ENCODE measurements around the gene PKLR. TPM values are rescaled to one million over a fixed set of nuclear protein-coding genes. Genes with fewer than 3 reads are reported as not detected.

The PKLR gene
- total and polyA plus RNA-seq, 2 donors (not counting 1 experiment from before 2014, with no cell fraction given), result not detected

GRCh38 chr1:155313261-155313660 lies 12.0 kb upstream of the PKLR start:
- Mint-ChIP-seq H3K4me1 (peaks cover 22% of the 10 kb centered on the region), H3K9me3 (ENCODE audit: insufficient read depth) (no peaks in the 10 kb centered on the region), H3K4me3 (no peak overlapping the region), H3K27me3 (no peaks in the 10 kb centered on the region), H3K27ac (no peak overlapping the region)
- peaks cover 10 to 15% of the 10 kb centered on the region in 2 donors for H3K4me1 ChIP-seq (ENCODE audit: control insufficient read depth in 2 of 2, insufficient read depth in 2 of 2, low read length in 2 of 2)
- intact Hi-C loops (cut with micrococcal nuclease), result no loop called here
- ChIA-PET POLR2A (interaction anchor here (0.8 kb wide), 1 partner anchor 40 kb away, joined by 3 read pairs; the partner anchor contains the start of gene CLK2), CTCF (interaction anchor here (1.9 to 4.6 kb wide), 2 partner anchors 9 to 63 kb away, joined by 13 to 24 read pairs; no protein-coding TSS in a partner anchor)
- H3K9me3 ChIP-seq (ENCODE audit: control extremely low read depth in 1 of 3, control insufficient read depth in 2 of 3, insufficient read depth in 1 of 3, low read length in 2 of 3), result peaks cover 0 to 2% (median 0%) of the 10 kb centered on the region in 3 donors
- no peak for TF ChIP-seq CTCF (IDR thresholded peaks at IDR 0.05)
- no peak for TF ChIP-seq EZH2 (IDR thresholded peaks at IDR 0.05; ENCODE audit: borderline replicate concordance, insufficient read depth, low read depth, low read length, poor library complexity, severe bottlenecking)
- H3K9ac ChIP-seq (ENCODE audit: low read length), result no peak overlapping the region
- no peaks in the 10 kb centered on the region for H3K27me3 ChIP-seq (replicated peaks in 1 of 4; ENCODE audit: control extremely low read depth in 1 of 4, control insufficient read depth in 3 of 4, insufficient read depth in 4 of 4, low read length in 3 of 4)
- H3K79me2 ChIP-seq (ENCODE audit: control insufficient read depth, insufficient read depth, low read length), result peaks cover 37% of the 10 kb centered on the region
- DNase-seq, result no peak
- no peak overlapping the region for H2AFZ ChIP-seq (ENCODE audit: insufficient read depth, low read depth, low read length, poor library complexity, severe bottlenecking)
- no peak overlapping the region for H3K4me2 ChIP-seq (replicated peaks; ENCODE audit: low read depth, low read length, poor library complexity, severe bottlenecking)
- no peak for ATAC-seq (ENCODE audit: low read depth)
- H3K4me3 ChIP-seq (ENCODE audit: control extremely low read depth in 1 of 5, extremely low read depth in 1 of 5, insufficient read depth in 1 of 5, low read depth in 2 of 5, low read length in 4 of 5), result no peak overlapping the region
- H4K20me1 ChIP-seq (ENCODE audit: control insufficient read depth, insufficient read depth, low read length, poor library complexity, severe bottlenecking), result no peaks in the 10 kb centered on the region
- no peak overlapping the region for H3K27ac ChIP-seq (ENCODE audit: low read length in 2 of 2)
- peaks cover 0 to 2% of the 10 kb centered on the region in 2 experiments for H3K36me3 ChIP-seq (replicated peaks in 1 of 2; ENCODE audit: control extremely low read depth in 1 of 2, control insufficient read depth in 1 of 2, extremely low read depth in 1 of 2, insufficient read depth in 2 of 2, low read length in 1 of 2)
- 97% methylated on average over 7 of the region's 8 CpGs for WGBS (ENCODE audit: insufficient coverage)

- Histone ChIP-seq H3K9me3 (ENCODE audit: control extremely low read depth in 1 of 3, control insufficient read depth in 2 of 3, insufficient read depth in 1 of 3, low read length in 2 of 3) (peaks cover 0 to 2% (median 0%) of the 10 kb centered on the region in 3 donors), H3K27me3 (replicated peaks in 1 of 4; ENCODE audit: control extremely low read depth in 1 of 4, control insufficient read depth in 3 of 4, insufficient read depth in 4 of 4, low read length in 3 of 4) (no peaks in the 10 kb centered on the region), H3K4me2 (replicated peaks; ENCODE audit: low read depth, low read length, poor library complexity, severe bottlenecking) (peak overlapping the region; percentile 95), H3K9ac (ENCODE audit: low read length) (peak overlapping the region; percentile 95), H2AFZ (ENCODE audit: insufficient read depth, low read depth, low read length, poor library complexity, severe bottlenecking) (peak overlapping the region; percentile 91), H3K27ac (ENCODE audit: low read length in 2 of 2) (peak overlapping the region; percentile 91 to 94), H3K4me3 (ENCODE audit: control extremely low read depth in 1 of 5, extremely low read depth in 1 of 5, insufficient read depth in 1 of 5, low read depth in 2 of 5, low read length in 4 of 5) (peak overlapping the region; percentile 62 to 100 (median 88)), H4K20me1 (ENCODE audit: control insufficient read depth, insufficient read depth, low read length, poor library complexity, severe bottlenecking) (no peaks in the 10 kb centered on the region), H3K36me3 (replicated peaks in 1 of 2; ENCODE audit: control extremely low read depth in 1 of 2, control insufficient read depth in 1 of 2, extremely low read depth in 1 of 2, insufficient read depth in 2 of 2, low read length in 1 of 2) (no peaks in the 10 kb centered on the region), H3K4me1 (ENCODE audit: control insufficient read depth in 2 of 2, insufficient read depth in 2 of 2, low read length in 2 of 2) (peaks cover 10 to 23% of the 10 kb centered on the region in 2 donors), H3K79me2 (ENCODE audit: control insufficient read depth, insufficient read depth, low read length) (peaks cover 37% of the 10 kb centered on the region)
- no peak for DNase-seq
- intact Hi-C loops (cut with micrococcal nuclease), result loop anchor here (2.0 to 5.0 kb wide), 2 partner anchors 379 to 548 kb away; partner anchors contain the start of genes DAP3, GON4L, SYT11 and YY1AP1
- H3K9me3 Mint-ChIP-seq (ENCODE audit: insufficient read depth), result no peaks in the 10 kb centered on the region
- no peak for ATAC-seq (ENCODE audit: low read depth)
- H3K4me3 Mint-ChIP-seq, result peak overlapping the region; percentile 93
- H3K27ac Mint-ChIP-seq, result peak overlapping the region; percentile 93
- no peak for TF ChIP-seq CTCF (IDR thresholded peaks at IDR 0.05)
- no peak for TF ChIP-seq EZH2 (IDR thresholded peaks at IDR 0.05; ENCODE audit: borderline replicate concordance, insufficient read depth, low read depth, low read length, poor library complexity, severe bottlenecking)
- H3K27me3 Mint-ChIP-seq, result no peaks in the 10 kb centered on the region
- ChIA-PET CTCF (interaction anchor here (4.6 kb wide), 1 partner anchor 13 kb away, joined by 24 read pairs; no protein-coding TSS in a partner anchor), POLR2A (no interaction called here)
- peaks cover 27% of the 10 kb centered on the region for H3K4me1 Mint-ChIP-seq
- 15% methylated on average over 7 of the region's 11 CpGs for WGBS (ENCODE audit: insufficient coverage)
Observed at GRCh38 chr1:155309423-155310021, 8.3 kb upstream of the PKLR start.

Measured in B cell (primary cell).